ENCODE results near the gene RBL1. TPM values are rescaled to one million over a fixed set of nuclear protein-coding genes. Genes with fewer than 3 reads are reported as not detected.

RBL1 gene, protein sequence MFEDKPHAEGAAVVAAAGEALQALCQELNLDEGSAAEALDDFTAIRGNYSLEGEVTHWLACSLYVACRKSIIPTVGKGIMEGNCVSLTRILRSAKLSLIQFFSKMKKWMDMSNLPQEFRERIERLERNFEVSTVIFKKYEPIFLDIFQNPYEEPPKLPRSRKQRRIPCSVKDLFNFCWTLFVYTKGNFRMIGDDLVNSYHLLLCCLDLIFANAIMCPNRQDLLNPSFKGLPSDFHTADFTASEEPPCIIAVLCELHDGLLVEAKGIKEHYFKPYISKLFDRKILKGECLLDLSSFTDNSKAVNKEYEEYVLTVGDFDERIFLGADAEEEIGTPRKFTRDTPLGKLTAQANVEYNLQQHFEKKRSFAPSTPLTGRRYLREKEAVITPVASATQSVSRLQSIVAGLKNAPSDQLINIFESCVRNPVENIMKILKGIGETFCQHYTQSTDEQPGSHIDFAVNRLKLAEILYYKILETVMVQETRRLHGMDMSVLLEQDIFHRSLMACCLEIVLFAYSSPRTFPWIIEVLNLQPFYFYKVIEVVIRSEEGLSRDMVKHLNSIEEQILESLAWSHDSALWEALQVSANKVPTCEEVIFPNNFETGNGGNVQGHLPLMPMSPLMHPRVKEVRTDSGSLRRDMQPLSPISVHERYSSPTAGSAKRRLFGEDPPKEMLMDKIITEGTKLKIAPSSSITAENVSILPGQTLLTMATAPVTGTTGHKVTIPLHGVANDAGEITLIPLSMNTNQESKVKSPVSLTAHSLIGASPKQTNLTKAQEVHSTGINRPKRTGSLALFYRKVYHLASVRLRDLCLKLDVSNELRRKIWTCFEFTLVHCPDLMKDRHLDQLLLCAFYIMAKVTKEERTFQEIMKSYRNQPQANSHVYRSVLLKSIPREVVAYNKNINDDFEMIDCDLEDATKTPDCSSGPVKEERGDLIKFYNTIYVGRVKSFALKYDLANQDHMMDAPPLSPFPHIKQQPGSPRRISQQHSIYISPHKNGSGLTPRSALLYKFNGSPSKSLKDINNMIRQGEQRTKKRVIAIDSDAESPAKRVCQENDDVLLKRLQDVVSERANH
- total RNA-seq = 10 to 100 TPM in 3 of 7 donors, 1 to 10 TPM in 4; 3.0 to 11.1 (median 8.8) TPM
- 1 to 10 TPM; 3.2 to 4.3 TPM for polyA plus RNA-seq
- long read RNA-seq, donor 1, partial matches to known transcripts = 4 of 10 reads
- long read RNA-seq, donor 1, other reads (novel, unspliced or antisense) = 6 of 10 reads
- long read RNA-seq, donor 2, partial matches to known transcripts = 0 of 1 reads
- long read RNA-seq, donor 2, other reads (novel, unspliced or antisense) = 0 of 1 reads
- long read RNA-seq, donor 3, full-length matches to known transcripts = 2 of 6 reads
- long read RNA-seq, donor 3, partial matches to known transcripts = 2 of 6 reads
- long read RNA-seq, donor 3, other reads (novel, unspliced or antisense) = 2 of 6 reads

DNA sequence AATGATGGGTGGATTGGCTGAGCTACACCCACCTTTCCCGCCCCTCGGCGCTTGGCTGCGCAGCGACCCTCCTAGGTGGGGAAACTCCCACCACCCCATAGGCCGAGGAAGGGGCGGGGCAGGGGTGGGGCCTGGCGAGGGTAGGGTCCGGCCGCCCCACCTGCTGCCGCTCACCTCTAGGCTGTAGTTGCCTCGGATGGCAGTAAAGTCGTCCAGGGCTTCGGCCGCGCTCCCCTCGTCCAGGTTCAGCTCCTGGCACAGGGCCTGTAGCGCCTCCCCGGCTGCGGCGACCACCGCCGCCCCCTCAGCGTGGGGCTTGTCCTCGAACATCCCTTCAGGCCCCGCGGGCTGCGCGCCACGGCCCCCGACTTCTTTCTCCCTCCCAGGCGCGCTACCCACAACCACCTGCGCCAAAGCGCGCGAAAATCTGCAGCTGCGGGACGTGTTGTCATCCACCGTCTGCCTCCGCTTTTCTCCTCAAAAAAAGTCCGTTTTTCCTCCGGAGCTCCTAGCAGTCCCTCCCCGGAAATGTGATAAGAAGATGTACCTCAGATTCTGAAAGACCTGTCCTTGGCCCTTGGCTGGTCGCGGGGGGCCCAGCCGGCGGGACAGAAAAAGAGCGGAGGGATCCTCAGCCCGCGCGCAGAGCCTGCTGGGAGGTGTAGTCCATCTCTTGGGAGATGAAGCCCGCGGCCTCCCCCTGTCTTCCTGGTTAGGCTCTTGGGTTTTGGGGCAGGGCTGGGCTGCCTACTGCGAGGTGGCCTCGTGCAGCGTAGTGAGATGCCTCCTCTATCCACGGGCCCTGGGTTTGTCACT, at the start of gene RBL1:
RBL1 (minus strand) TSS at position 399 of the 816 bp plus-strand sequence; CDS start at position 330, 69 bp downstream.
- 0% methylated on average over 53 to 58 of the region's 58 CpGs for WGBS, 3 donors
- TF ChIP-seq EP300 (IDR thresholded peaks at IDR 0.05) (no peak), POLR2A (IDR thresholded peaks at IDR 0.05) (no peak)
- TF ChIP-seq, protein P1, sequence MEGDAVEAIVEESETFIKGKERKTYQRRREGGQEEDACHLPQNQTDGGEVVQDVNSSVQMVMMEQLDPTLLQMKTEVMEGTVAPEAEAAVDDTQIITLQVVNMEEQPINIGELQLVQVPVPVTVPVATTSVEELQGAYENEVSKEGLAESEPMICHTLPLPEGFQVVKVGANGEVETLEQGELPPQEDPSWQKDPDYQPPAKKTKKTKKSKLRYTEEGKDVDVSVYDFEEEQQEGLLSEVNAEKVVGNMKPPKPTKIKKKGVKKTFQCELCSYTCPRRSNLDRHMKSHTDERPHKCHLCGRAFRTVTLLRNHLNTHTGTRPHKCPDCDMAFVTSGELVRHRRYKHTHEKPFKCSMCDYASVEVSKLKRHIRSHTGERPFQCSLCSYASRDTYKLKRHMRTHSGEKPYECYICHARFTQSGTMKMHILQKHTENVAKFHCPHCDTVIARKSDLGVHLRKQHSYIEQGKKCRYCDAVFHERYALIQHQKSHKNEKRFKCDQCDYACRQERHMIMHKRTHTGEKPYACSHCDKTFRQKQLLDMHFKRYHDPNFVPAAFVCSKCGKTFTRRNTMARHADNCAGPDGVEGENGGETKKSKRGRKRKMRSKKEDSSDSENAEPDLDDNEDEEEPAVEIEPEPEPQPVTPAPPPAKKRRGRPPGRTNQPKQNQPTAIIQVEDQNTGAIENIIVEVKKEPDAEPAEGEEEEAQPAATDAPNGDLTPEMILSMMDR (IDR thresholded peaks at IDR 0.05) = peak; percentile 14 to 39 (median 36)

DNA sequence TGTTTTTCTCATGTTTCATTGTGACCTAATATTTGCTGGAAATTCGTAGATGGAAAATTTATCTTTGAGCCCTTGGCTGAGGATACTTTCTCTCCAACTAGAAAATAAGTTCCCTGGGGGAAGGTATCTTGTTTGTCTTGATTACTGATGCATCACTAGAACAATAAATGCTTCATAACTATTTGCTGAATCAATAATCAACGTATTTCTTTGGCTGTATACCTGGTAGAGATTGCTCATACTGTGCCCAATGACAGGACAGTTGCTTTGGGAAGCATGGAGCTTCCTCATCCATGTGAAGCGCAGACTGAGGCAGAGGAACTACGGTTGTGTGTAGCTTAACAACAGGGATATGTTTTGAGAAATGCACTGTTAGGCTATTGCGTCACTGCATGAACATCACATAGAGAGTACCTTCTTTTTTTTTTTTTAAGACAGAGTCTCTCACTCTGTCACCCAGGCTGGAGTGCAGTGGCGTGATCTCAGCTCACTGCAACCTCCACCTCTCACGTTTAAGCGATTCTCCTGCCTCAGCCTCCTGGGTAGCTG, 49.1 kb upstream of the RBL1 start:
- Histone ChIP-seq H3K9me3 (no peaks in the 10 kb centered on the region), H3K27me3 (no peaks in the 10 kb centered on the region), H3K4me3 (no peak overlapping the region), H3K4me1 (ENCODE audit: insufficient read depth) (no peaks in the 10 kb centered on the region), H3K36me3 (no peaks in the 10 kb centered on the region), H3K27ac (no peak overlapping the region)
- 94 to 96% (median 95%) methylated on average over 8 of the region's 8 CpGs for WGBS, 3 donors
- TF ChIP-seq, protein P1 (IDR thresholded peaks at IDR 0.05) = no peak
- no peak for TF ChIP-seq POLR2A (IDR thresholded peaks at IDR 0.05)
- intact Hi-C loops (cut with DNase I) = no loop called here
- DNase-seq = no peak

More for the DNA sequence above, at the start of gene RBL1:
- Histone ChIP-seq H3K27ac (peak within 1 kb of the TSS; percentile 17 to 39), H3K27me3 (no peaks in the 10 kb centered on the region), H3K4me1 (ENCODE audit: insufficient read depth) (peaks cover 6% of the 10 kb centered on the region), H3K36me3 (no peaks in the 10 kb centered on the region), H3K9me3 (no peaks in the 10 kb centered on the region), H3K4me3 (peak within 1 kb of the TSS; percentile 90)
- intact Hi-C loops (cut with DNase I) = no loop called here
- DNase-seq = peak; percentile 81 to 88 (median 85)

DNA sequence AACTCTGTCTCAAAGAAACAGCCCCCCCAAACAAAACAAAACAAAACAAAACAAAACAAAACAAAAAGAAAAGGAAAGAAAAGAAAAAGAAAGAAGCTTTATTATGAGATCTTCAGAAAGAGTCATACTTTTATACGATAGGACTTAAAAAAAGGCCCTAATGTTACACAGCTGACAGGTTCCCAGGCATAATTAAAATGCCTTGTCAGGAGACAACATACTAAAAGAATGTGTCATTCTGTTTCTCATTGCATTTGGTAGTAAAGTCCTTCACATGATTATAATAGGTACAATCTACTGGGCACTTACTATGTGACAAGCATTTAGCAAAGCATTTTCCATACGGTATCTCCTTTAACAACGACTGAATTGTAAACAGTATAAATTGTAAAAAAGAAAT, 46.9 kb upstream of the RBL1 start:
- H3K36me3 ChIP-seq = no peaks in the 10 kb centered on the region
- H3K27me3 ChIP-seq = no peaks in the 10 kb centered on the region
- intact Hi-C loops (cut with DNase I) = no loop called here
- H3K4me3 ChIP-seq = no peak overlapping the region
- WGBS, 3 donors = 87 to 91% (median 88%) methylated on average over 3 of the region's 3 CpGs
- no peak overlapping the region for H3K27ac ChIP-seq
- no peaks in the 10 kb centered on the region for H3K4me1 ChIP-seq (ENCODE audit: insufficient read depth)
- no peak for DNase-seq
- TF ChIP-seq, protein P1 (IDR thresholded peaks at IDR 0.05) = no peak
- TF ChIP-seq EP300 (IDR thresholded peaks at IDR 0.05) (no peak), POLR2A (IDR thresholded peaks at IDR 0.05) (no peak)
- no peaks in the 10 kb centered on the region for H3K9me3 ChIP-seq

Measured in ovary (tissue), 10 donors.